ENCODE measurements around the gene FOLR1. TPM values are rescaled to one million over a fixed set of nuclear protein-coding genes. Genes with fewer than 3 reads are reported as not detected.

The FOLR1 gene
- polyA plus RNA-seq, 3 donors: 0.58 to 2.7 TPM; not detected in 1

- WGBS, 3 donors: 13 to 18% (median 15%) methylated on average over 44 of the region's 44 CpGs
- no peak overlapping the region for H3K27ac ChIP-seq (ENCODE audit: low read depth, low read length)
These were observed 48.7 kb downstream of the FOLR1 start for GRCh38 chr11:72240461-72241290.

GRCh38 chr11:72241291-72241781, 49.4 kb downstream of the FOLR1 start:
- 20 to 41% (median 30%) methylated on average over 16 to 20 of the region's 20 CpGs for WGBS, 3 donors
- H3K27ac ChIP-seq (ENCODE audit: low read depth, low read length): no peak overlapping the region

GRCh38 chr11:72242141-72242540, 50.2 kb downstream of the FOLR1 start:
- H3K27ac ChIP-seq (ENCODE audit: low read depth, low read length): no peak overlapping the region
- 84 to 97% (median 93%) methylated on average over 2 of the region's 2 CpGs for WGBS, 3 donors

- no peak overlapping the region for H3K27ac ChIP-seq (ENCODE audit: low read depth, low read length)
- 24 to 26% (median 25%) methylated on average over 47 to 58 of the region's 58 CpGs for WGBS, 3 donors
These were observed 51.5 kb downstream of the FOLR1 start for GRCh38 chr11:72243173-72244059.

GRCh38 chr11:72244060-72244360, 52.1 kb downstream of the FOLR1 start, which contains the start of gene PHOX2A:
Gene PHOX2A, minus strand, starts transcription at chr11:72244176. Its CDS starts 172 bp downstream, at chr11:72244004.
- 1 to 3% (median 2%) methylated on average over 25 to 37 of the region's 37 CpGs for WGBS, 3 donors
- no peak within 1 kb of the TSS for H3K27ac ChIP-seq (ENCODE audit: low read depth, low read length)

GRCh38 chr11:72244361-72245262, 52.7 kb downstream of the FOLR1 start:
- WGBS, 3 donors: 6 to 9% (median 7%) methylated on average over 44 to 46 of the region's 46 CpGs
- no peak overlapping the region for H3K27ac ChIP-seq (ENCODE audit: low read depth, low read length)

GRCh38 chr11:72245263-72245816, 53.4 kb downstream of the FOLR1 start:
- WGBS, 3 donors: 12 to 20% (median 15%) methylated on average over 19 of the region's 19 CpGs

More at GRCh38 chr11:72245263-72245816, 53.4 kb downstream of the FOLR1 start:
- no peak overlapping the region for H3K27ac ChIP-seq (ENCODE audit: low read depth, low read length)

Other genes starting within 250 kb of the FOLR1 start
- 10 to 100 TPM in 1 of 3 donors, 1 to 10 TPM in 2; 3.0 to 14.1 (median 4.7) TPM for gene IL18BP, start 193.2 kb upstream of the FOLR1 start, polyA plus RNA-seq
- 100 to 1,000 TPM in 1 of 3 donors, 10 to 100 TPM in 2; 79.0 to 132 (median 90.3) TPM for gene NUMA1, start 111.6 kb upstream of the FOLR1 start, polyA plus RNA-seq
- 1 to 10 TPM; 4.3 to 6.9 (median 6.0) TPM for gene LRRC51, start 111.3 kb upstream of the FOLR1 start, polyA plus RNA-seq
- 100 to 1,000 TPM in 2 of 3 donors, 10 to 100 TPM in 1; 71.4 to 181 (median 165) TPM for gene LAMTOR1, start 88.8 kb upstream of the FOLR1 start, polyA plus RNA-seq
- gene TOMT, start 86.2 kb upstream of the FOLR1 start, polyA plus RNA-seq: not detected
- 10 to 100 TPM; 26.8 to 46.9 (median 42.3) TPM for gene ANAPC15, start 79.4 kb upstream of the FOLR1 start, polyA plus RNA-seq
- 1 to 10 TPM in 2 of 3 donors, under 1 TPM in 1; 0.16 to 3.8 (median 3.2) TPM for gene FOLR3, start 56.4 kb upstream of the FOLR1 start, polyA plus RNA-seq
- 10 to 100 TPM in 2 of 3 donors, 1 to 10 TPM in 1; 5.1 to 52.4 (median 38.4) TPM for gene FOLR2, start 24.7 kb downstream of the FOLR1 start, polyA plus RNA-seq
- gene INPPL1, start 32.6 kb downstream of the FOLR1 start, polyA plus RNA-seq: 10 to 100 TPM; 37.9 to 77.0 (median 57.4) TPM
- under 1 TPM in 1 of 3 donors, not detected in 2; 0.08 TPM for gene PHOX2A, start 52.0 kb downstream of the FOLR1 start, polyA plus RNA-seq
- 10 to 100 TPM in 1 of 3 donors, 1 to 10 TPM in 2; 8.0 to 11.2 (median 8.5) TPM for gene CLPB, start 242.4 kb downstream of the FOLR1 start, polyA plus RNA-seq

All from adipose tissue (tissue), 3 donors.